Uterus (tissue), 2 donors: ENCODE measurements around the gene DRAM1.

Experiments used
- POLR2A ChIP-seq, 2 donors: fragments of 450-650 bp; IDR thresholded peaks; one replicate each; pipeline ENCODE4 v1.6.1; 2016; ENCODE audit warnings: antibody characterized with exemption in 2 of 2, mild to moderate bottlenecking in 1 of 2, moderate library complexity in 1 of 2
- TF ChIP-seq, protein P1 (sequence below), 4 experiments: fragments of 200-600 bp in 2 of 4; fragments of 450-650 bp in 2 of 4; sonication (generic) in 2 of 4; IDR thresholded peaks; one replicate each; pipeline ENCODE4 v1.5.1; 2016 to 2019; ENCODE audit warnings: antibody characterized with exemption in 4 of 4, mild to moderate bottlenecking in 2 of 4, moderate library complexity in 1 of 4

DNA sequence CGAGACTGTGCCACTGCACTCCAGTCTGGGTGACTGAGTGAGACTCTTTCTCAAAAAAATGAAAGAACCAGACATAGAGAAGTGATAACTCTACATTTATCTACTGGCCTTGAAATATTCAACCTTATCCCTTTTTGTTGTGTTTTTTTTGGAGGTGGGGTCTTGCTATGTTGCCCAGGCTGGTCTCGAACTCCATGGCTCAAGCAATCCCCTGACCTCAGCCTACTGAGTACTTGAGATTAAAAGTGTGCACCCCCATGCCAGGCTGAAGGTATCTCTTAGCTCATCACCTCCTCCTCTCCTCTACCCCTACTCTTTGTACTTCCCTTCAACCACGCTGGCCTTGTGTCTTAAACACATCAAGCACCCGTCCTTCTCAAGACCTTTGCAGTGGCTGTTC, 3.8 kb downstream of the DRAM1 start:
- TF ChIP-seq, protein P1, sequence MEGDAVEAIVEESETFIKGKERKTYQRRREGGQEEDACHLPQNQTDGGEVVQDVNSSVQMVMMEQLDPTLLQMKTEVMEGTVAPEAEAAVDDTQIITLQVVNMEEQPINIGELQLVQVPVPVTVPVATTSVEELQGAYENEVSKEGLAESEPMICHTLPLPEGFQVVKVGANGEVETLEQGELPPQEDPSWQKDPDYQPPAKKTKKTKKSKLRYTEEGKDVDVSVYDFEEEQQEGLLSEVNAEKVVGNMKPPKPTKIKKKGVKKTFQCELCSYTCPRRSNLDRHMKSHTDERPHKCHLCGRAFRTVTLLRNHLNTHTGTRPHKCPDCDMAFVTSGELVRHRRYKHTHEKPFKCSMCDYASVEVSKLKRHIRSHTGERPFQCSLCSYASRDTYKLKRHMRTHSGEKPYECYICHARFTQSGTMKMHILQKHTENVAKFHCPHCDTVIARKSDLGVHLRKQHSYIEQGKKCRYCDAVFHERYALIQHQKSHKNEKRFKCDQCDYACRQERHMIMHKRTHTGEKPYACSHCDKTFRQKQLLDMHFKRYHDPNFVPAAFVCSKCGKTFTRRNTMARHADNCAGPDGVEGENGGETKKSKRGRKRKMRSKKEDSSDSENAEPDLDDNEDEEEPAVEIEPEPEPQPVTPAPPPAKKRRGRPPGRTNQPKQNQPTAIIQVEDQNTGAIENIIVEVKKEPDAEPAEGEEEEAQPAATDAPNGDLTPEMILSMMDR (IDR thresholded peaks at IDR 0.05), result no peak
- TF ChIP-seq POLR2A (IDR thresholded peaks at IDR 0.05), result no peak
